Ovary (tissue), 3 donors: Measurements from ENCODE around the gene ZNF8.

ENCODE experiments used
- EP300 ChIP-seq: sonication (generic); formaldehyde crosslinking; IDR thresholded peaks from one replicate; pipeline ENCODE4 v1.6.1; 2017; ENCODE audit warnings: antibody characterized with exemption
- POLR2A ChIP-seq: fragments of 450-650 bp; IDR thresholded peaks from one replicate; pipeline ENCODE4 v1.6.1; 2017; ENCODE audit warnings: antibody characterized with exemption, mild to moderate bottlenecking, moderate library complexity
- TF ChIP-seq, protein P1 (sequence below), 3 donors: fragments of 450-650 bp in 2 of 3; fragments of 200-600 bp in 1 of 3; IDR thresholded peaks; one replicate each; pipeline versions ENCODE4 v1.5.1 to v1.8.0; 2016 to 2022; ENCODE audit warnings: antibody characterized with exemption in 3 of 3, mild to moderate bottlenecking in 1 of 3
- donor health status: DM: no; HTN: no; CAD: no.

DNA sequence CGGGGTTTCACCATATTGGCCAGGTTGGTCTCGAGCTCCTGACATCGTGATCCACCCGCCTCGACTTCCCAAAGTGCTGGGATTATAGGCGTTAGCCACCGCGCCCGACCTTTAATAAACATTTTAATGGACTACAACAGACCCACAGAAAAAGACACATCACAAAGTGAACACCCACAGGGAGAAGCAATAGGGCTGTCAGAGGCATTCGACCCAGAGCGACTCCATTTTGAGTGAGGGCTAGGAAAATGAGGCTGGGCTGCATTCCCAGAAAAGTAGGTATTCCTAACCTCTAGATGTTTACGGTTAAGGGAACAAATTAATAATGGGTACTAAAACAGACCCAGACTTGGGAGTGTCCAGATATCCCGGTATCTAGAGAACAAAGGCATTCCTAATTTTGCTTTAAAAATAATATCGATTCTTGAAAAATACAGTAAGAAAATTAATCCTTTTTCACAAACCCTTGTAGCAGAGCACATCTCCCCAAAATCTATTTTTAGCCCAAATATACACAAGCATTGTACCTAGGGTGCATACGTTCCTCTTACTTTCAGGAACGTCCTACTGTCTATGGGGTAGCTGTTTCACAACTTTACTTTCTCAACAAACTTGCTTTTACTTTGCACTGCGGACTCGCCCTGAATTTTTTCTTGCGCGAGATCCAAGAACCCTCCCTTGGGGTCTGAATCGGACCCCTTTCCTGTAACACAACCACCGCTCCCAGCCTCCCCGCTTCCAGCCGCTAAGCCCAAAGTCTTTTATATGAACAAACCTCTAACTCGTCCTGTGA, 811 bp upstream of the ZNF8 start:
- TF ChIP-seq EP300 (no peak), POLR2A (no peak)
- TF ChIP-seq, protein P1, sequence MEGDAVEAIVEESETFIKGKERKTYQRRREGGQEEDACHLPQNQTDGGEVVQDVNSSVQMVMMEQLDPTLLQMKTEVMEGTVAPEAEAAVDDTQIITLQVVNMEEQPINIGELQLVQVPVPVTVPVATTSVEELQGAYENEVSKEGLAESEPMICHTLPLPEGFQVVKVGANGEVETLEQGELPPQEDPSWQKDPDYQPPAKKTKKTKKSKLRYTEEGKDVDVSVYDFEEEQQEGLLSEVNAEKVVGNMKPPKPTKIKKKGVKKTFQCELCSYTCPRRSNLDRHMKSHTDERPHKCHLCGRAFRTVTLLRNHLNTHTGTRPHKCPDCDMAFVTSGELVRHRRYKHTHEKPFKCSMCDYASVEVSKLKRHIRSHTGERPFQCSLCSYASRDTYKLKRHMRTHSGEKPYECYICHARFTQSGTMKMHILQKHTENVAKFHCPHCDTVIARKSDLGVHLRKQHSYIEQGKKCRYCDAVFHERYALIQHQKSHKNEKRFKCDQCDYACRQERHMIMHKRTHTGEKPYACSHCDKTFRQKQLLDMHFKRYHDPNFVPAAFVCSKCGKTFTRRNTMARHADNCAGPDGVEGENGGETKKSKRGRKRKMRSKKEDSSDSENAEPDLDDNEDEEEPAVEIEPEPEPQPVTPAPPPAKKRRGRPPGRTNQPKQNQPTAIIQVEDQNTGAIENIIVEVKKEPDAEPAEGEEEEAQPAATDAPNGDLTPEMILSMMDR (IDR thresholded peaks at IDR 0.05): no peak
